ENCODE data around the gene DNAH1. TPM values are rescaled to one million over a fixed set of nuclear protein-coding genes. Genes with fewer than 3 reads are reported as not detected.

DNAH1 gene
- total RNA-seq, 1 donor from 2014 or later, result 2.2 TPM

GRCh38 chr3:52403271-52403841 is 87.2 kb downstream of the DNAH1 start:
- no peak for TF ChIP-seq CTCF (IDR thresholded peaks at IDR 0.05; ENCODE audit: borderline replicate concordance)
- intact Hi-C loops (cut with micrococcal nuclease), result no loop called here
- H3K4me3 ChIP-seq, result no peak overlapping the region
- H3K27me3 ChIP-seq (ENCODE audit: low read depth), result no peaks in the 10 kb centered on the region
- peaks cover 78% of the 10 kb centered on the region for H3K36me3 ChIP-seq
- H3K4me1 ChIP-seq, result peaks cover 29% of the 10 kb centered on the region
- no peaks in the 10 kb centered on the region for H3K9me3 ChIP-seq (replicated peaks)
- DNase-seq, result no peak
- no peak overlapping the region for H3K27ac ChIP-seq (replicated peaks)

DNA sequence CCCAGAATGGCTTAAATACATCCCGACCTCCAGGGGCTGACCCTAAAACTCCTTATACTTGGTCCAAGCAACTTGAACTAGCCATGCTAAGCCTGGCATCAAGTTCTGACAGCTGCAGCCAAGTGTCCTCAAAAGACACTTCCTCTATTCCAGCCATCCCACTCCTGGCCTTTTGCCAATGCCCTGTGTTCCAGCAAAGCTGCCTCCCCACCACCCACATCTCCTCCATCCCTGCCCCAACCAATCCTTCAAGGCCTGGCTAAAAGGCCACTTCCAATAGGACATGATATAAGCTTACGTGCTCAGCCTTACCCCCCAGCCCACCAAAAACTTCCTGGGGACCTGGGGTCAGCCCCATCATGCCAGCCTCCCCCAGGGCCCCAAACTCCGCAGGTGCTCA is 87.8 kb downstream of the DNAH1 start:
- peaks cover 79% of the 10 kb centered on the region for H3K36me3 ChIP-seq
- H3K27me3 ChIP-seq (ENCODE audit: low read depth), result no peaks in the 10 kb centered on the region
- TF ChIP-seq CTCF (IDR thresholded peaks at IDR 0.05; ENCODE audit: borderline replicate concordance), result no peak
- H3K9me3 ChIP-seq (replicated peaks), result no peaks in the 10 kb centered on the region
- DNase-seq, result peak; percentile 14
- intact Hi-C loops (cut with micrococcal nuclease), result no loop called here
- no peak overlapping the region for H3K27ac ChIP-seq (replicated peaks)
- H3K4me1 ChIP-seq, result peaks cover 35% of the 10 kb centered on the region
- H3K4me3 ChIP-seq, result no peak overlapping the region

GRCh38 chr3:52404391-52404790 is 88.3 kb downstream of the DNAH1 start:
- H3K36me3 ChIP-seq, result peaks cover 79% of the 10 kb centered on the region
- intact Hi-C loops (cut with micrococcal nuclease), result no loop called here

DNA sequence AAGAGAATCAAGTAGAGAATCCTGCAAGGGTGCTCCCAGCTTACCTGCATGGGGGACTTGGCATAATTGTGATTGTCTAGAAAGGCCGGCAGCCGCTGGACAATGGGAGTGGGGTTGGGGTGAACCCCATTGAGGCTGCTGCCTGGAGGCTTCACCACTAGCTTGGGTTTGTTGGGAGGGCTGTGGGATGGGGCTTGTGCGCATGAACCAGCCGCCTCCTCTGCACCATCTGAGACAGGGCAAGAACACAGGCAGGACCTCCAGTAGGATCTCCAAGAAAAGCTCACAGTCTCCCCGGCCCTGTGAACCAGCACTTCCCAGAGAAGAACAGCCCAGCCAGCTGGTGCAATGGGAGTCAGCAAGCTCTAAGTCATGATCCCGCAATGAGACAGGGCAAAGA is 88.9 kb downstream of the DNAH1 start:
- intact Hi-C loops (cut with micrococcal nuclease), result no loop called here
- no peak for TF ChIP-seq CTCF (IDR thresholded peaks at IDR 0.05; ENCODE audit: borderline replicate concordance)
- peaks cover 79% of the 10 kb centered on the region for H3K36me3 ChIP-seq

More at GRCh38 chr3:52404391-52404790, 88.3 kb downstream of the DNAH1 start:
- H3K27ac ChIP-seq (replicated peaks), result no peak overlapping the region
- peaks cover 40% of the 10 kb centered on the region for H3K4me1 ChIP-seq
- no peak overlapping the region for H3K4me3 ChIP-seq
- no peaks in the 10 kb centered on the region for H3K27me3 ChIP-seq (ENCODE audit: low read depth)
- TF ChIP-seq CTCF (IDR thresholded peaks at IDR 0.05; ENCODE audit: borderline replicate concordance), result no peak
- DNase-seq, result peak; percentile 7
- no peaks in the 10 kb centered on the region for H3K9me3 ChIP-seq (replicated peaks)

DNA sequence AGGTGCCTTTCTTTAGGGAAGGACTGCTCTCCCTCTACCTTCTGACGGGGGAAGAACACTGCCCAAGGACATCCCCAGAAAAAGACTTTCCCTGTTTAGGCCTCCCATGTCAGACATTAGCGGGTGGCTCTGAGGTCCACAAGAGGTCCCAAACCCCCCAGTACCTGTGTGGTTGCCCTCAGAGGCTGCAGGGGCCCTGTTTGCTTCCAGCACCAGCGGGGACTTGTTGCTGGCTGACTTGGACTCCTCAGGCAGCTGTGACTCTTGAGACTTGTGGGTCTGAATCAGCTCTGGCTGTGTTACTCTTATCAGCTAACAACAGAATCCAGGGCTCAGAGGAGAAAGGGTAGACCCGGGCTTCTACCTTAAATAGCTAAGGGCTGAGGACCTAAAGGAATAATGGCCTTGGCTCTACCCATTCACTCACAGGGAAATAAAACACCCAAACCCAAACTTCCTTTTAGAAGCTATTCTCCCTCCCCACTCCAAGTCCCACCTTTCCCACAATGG is 89.5 kb downstream of the DNAH1 start:
- H3K36me3 ChIP-seq, result peaks cover 78% of the 10 kb centered on the region
- no peak for TF ChIP-seq CTCF (IDR thresholded peaks at IDR 0.05; ENCODE audit: borderline replicate concordance)
- H3K9me3 ChIP-seq (replicated peaks), result no peaks in the 10 kb centered on the region
- DNase-seq, result no peak
- peaks cover 35% of the 10 kb centered on the region for H3K4me1 ChIP-seq
- intact Hi-C loops (cut with micrococcal nuclease), result no loop called here
- no peak overlapping the region for H3K27ac ChIP-seq (replicated peaks)
- H3K4me3 ChIP-seq, result no peak overlapping the region
- H3K27me3 ChIP-seq (ENCODE audit: low read depth), result no peaks in the 10 kb centered on the region

More for the DNA sequence above, 88.9 kb downstream of the DNAH1 start:
- peak; percentile 5 for DNase-seq
- Histone ChIP-seq H3K4me3 (no peak overlapping the region), H3K9me3 (replicated peaks) (no peaks in the 10 kb centered on the region), H3K27me3 (ENCODE audit: low read depth) (no peaks in the 10 kb centered on the region), H3K4me1 (peaks cover 39% of the 10 kb centered on the region), H3K27ac (replicated peaks) (no peak overlapping the region)

Data from left ventricle myocardium inferior (tissue), 1 donor.